Tibial nerve (tissue), 4 donors: ENCODE data around the gene ARHGEF17. TPM values are rescaled to one million over a fixed set of nuclear protein-coding genes. Genes with fewer than 3 reads are reported as not detected.

ENCODE experiments used
- DNase-seq, 2 donors: peaks; one replicate each; pipeline ENCODE4 v3.0.0-alpha.2; 2019; ENCODE audit warnings: low spot score in 2 of 2
- H3K27ac ChIP-seq, 4 donors: fragments of 200-600 bp; sonication (generic) in 3 of 4; one replicate each; pipeline ENCODE4 v1.5.1; 2017 to 2019; ENCODE audit warnings: mild to moderate bottlenecking in 1 of 4
- H3K27me3 ChIP-seq, 2 donors: fragments of 200-600 bp; sonication (generic) in 1 of 2; one replicate each; pipeline versions ENCODE4 v1.5.1 to v1.6.0; 2017 to 2019
- H3K36me3 ChIP-seq, 3 donors: fragments of 200-600 bp; sonication (generic); one replicate each; pipeline ENCODE4 v1.5.1; 2018 to 2019
- H3K4me1 ChIP-seq, 4 donors: fragments of 200-600 bp; sonication (generic) in 3 of 4; one replicate each; pipeline ENCODE4 v1.5.1; 2017 to 2019
- H3K4me3 ChIP-seq, 4 donors: fragments of 200-600 bp; sonication (generic) in 3 of 4; one replicate each; pipeline ENCODE4 v1.5.1; 2017 to 2019; ENCODE audit warnings: mild to moderate bottlenecking in 1 of 4, moderate library complexity in 1 of 4
- H3K9me3 ChIP-seq, 4 donors: fragments of 200-600 bp; sonication (generic) in 3 of 4; one replicate each; pipeline ENCODE4 v1.5.1; 2017 to 2019
- EP300 ChIP-seq, 2 donors: sonication (generic); formaldehyde crosslinking; IDR thresholded peaks; one replicate each; pipeline ENCODE4 v1.6.1; 2017; ENCODE audit warnings: antibody characterized with exemption in 2 of 2, mild to moderate bottlenecking in 1 of 2
- POLR2A ChIP-seq, 2 donors: fragments of 450-650 bp; IDR thresholded peaks; one replicate each; pipeline ENCODE4 v1.6.1; 2017; ENCODE audit warnings: antibody characterized with exemption in 2 of 2, mild to moderate bottlenecking in 2 of 2, moderate library complexity in 2 of 2
- WGBS, 2 donors: methylation state at CpG; one replicate each; pipeline ENCODE4 v1.1.5; 2018; 5-methylcytosine and 5-hydroxymethylcytosine counted together
- total RNA-seq, 4 donors: library from RNA; depleted of rRNA; stranded (reverse); fragments of >200 nt; gene quantifications; one replicate each; pipeline ENCODE4 v1.1.0, GENCODE V29; 2016
- TF ChIP-seq, protein P1 (sequence below), 5 experiments: fragments of 200-600 bp in 3 of 5; fragments of 450-650 bp in 2 of 5; sonication (generic) in 3 of 5; IDR thresholded peaks; one replicate each; pipeline ENCODE4 v1.5.1; 2016 to 2019; ENCODE audit warnings: antibody characterized with exemption in 5 of 5, mild to moderate bottlenecking in 3 of 5, moderate library complexity in 2 of 5

The ARHGEF17 gene
- total RNA-seq, 4 donors from 2014 or later, result 102 to 135 (median 112) TPM

DNA sequence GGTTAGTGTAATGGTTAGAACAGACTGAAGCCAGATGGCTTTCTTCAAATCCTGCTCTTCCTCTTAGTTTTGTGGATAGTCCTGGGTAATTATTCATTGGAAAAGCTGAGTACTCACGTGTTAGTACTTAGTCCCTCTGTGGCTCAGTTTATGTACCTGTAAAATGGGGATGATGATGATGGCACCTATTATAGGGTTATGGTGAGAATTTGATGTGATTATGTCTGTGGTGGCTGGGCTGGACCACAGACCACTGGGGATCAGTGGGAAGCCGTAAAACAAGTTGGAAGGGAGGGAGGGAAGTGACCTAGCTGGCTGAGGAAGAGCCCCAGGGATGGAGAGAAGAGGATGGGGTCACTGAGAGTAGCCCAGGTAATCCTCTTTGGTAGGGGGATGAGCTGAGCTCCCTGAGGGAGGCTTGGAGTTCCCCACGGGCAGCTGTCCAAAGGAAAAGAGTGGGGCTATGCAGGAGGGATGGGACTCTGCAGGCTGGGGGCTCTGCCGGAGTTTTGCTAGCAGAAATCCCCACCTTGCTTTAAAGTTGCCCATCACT lies 19.8 kb downstream of the ARHGEF17 start:
- Histone ChIP-seq H3K4me1 (peaks cover 10 to 98% (median 74%) of the 10 kb centered on the region in 4 donors), H3K4me3 (no peak overlapping the region), H3K9me3 (no peaks in the 10 kb centered on the region), H3K36me3 (no peaks in the 10 kb centered on the region), H3K27ac (peak overlapping the region in 2 of 4 donors; percentile 99), H3K27me3 (no peaks in the 10 kb centered on the region)
- WGBS, 2 donors, result 50 to 59% methylated on average over 4 of the region's 4 CpGs
- TF ChIP-seq POLR2A (IDR thresholded peaks at IDR 0.05) (no peak), EP300 (IDR thresholded peaks at IDR 0.05) (no peak)
- TF ChIP-seq, protein P1, sequence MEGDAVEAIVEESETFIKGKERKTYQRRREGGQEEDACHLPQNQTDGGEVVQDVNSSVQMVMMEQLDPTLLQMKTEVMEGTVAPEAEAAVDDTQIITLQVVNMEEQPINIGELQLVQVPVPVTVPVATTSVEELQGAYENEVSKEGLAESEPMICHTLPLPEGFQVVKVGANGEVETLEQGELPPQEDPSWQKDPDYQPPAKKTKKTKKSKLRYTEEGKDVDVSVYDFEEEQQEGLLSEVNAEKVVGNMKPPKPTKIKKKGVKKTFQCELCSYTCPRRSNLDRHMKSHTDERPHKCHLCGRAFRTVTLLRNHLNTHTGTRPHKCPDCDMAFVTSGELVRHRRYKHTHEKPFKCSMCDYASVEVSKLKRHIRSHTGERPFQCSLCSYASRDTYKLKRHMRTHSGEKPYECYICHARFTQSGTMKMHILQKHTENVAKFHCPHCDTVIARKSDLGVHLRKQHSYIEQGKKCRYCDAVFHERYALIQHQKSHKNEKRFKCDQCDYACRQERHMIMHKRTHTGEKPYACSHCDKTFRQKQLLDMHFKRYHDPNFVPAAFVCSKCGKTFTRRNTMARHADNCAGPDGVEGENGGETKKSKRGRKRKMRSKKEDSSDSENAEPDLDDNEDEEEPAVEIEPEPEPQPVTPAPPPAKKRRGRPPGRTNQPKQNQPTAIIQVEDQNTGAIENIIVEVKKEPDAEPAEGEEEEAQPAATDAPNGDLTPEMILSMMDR (IDR thresholded peaks at IDR 0.05), result no peak
- no peak for DNase-seq

DNA sequence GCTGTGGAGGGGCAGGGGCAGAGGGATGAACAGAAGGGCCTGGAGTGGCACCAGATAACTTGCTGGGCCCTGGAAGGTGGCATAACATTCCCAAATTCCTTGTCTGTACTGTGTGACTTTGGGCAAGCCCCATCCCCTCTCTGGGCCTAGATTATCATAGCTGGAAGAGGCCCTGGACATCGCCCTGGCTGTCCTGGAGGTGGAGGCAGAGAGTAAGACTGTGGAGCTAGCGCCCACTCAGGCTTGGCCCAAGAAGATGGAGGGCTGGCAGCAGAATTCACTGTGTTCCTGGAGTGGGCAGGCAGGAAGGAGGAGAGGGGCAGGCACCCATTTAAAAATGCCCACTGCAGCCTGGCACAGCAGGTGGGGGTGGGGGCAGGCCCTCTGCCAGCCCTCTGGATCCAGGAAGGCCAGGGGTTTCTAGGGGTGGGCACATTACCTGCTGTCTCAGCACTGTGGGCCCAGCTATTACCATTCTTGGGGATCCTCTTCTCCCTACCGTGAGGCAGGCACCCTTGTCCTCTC lies 22.6 kb downstream of the ARHGEF17 start:
- WGBS, 2 donors, result 39 to 53% methylated on average over 3 of the region's 3 CpGs
- Histone ChIP-seq H3K4me1 (peaks cover 3 to 98% (median 73%) of the 10 kb centered on the region in 4 donors), H3K27ac (peak overlapping the region; percentile 65 to 90 (median 81))

DNA sequence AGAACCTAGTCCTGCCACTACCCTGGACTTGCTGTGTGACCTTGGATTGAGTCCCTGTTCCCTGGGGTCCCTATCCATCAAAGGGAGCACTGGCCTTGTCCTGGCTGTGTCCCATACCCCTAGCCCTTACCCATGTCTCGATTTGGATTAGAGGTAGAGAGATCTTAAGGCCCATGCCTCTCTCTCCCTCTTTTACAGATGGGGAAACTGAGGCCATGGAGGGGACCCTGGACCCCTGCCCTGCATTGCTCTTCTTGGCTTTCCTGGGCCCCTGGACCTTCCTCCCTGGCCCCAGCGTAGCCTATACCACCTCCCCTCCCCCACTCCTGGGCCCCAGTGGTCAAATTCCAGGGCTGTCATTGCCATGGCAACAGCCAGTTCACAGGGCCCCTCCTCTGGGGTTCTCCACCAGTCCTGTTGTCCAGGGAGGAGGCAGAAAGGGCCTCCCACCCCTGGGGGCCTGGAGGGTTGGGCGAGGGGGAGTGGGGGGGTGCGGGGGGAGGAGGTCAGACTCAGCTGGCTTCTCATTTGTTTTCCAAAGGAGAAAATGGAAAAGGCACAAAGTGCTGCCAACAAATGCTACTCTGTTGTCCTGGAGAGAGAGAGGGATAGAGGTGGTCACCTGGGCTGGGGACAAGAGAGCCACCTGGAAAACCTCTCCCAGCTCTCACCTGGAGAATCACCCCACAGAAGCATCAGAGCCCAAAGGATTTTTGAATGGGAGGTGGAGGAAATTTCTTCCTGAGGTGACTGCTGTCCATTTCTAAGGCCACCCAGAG lies 23.3 kb downstream of the ARHGEF17 start:
- TF ChIP-seq EP300 (IDR thresholded peaks at IDR 0.05) (no peak), POLR2A (IDR thresholded peaks at IDR 0.05) (no peak)
- TF ChIP-seq, protein P1 (IDR thresholded peaks at IDR 0.05), result peak in 1 of 5 experiments; percentile 7
- 24 to 34% methylated on average over 2 to 4 of the region's 4 CpGs for WGBS, 2 donors
- peak overlapping the region; percentile 65 to 90 (median 81) for H3K27ac ChIP-seq
- H3K4me1 ChIP-seq, result peaks cover 3 to 94% (median 70%) of the 10 kb centered on the region in 4 donors
- DNase-seq, result no peak
- no peaks in the 10 kb centered on the region for H3K36me3 ChIP-seq
- H3K9me3 ChIP-seq, result no peaks in the 10 kb centered on the region
- no peak overlapping the region for H3K4me3 ChIP-seq
- no peaks in the 10 kb centered on the region for H3K27me3 ChIP-seq

More for the DNA sequence above, 22.6 kb downstream of the ARHGEF17 start:
- Histone ChIP-seq H3K36me3 (no peaks in the 10 kb centered on the region), H3K9me3 (no peaks in the 10 kb centered on the region), H3K27me3 (no peaks in the 10 kb centered on the region), H3K4me3 (no peak overlapping the region)
- no peak for TF ChIP-seq EP300 (IDR thresholded peaks at IDR 0.05)
- TF ChIP-seq, protein P1 (IDR thresholded peaks at IDR 0.05), result peak in 4 of 5 experiments; percentile 30 to 49 (median 30)
- DNase-seq, result no peak

- TF ChIP-seq, protein P1 (IDR thresholded peaks at IDR 0.05), result no peak
- no peak for TF ChIP-seq EP300 (IDR thresholded peaks at IDR 0.05)
- TF ChIP-seq POLR2A (IDR thresholded peaks at IDR 0.05), result no peak
- H3K9me3 ChIP-seq, result no peaks in the 10 kb centered on the region
- 65 to 85% methylated on average over 11 of the region's 11 CpGs for WGBS, 2 donors
- peaks cover 3 to 87% (median 65%) of the 10 kb centered on the region in 4 donors for H3K4me1 ChIP-seq
- H3K4me3 ChIP-seq, result no peak overlapping the region
- DNase-seq, result no peak
- no peaks in the 10 kb centered on the region for H3K36me3 ChIP-seq
- no peaks in the 10 kb centered on the region for H3K27me3 ChIP-seq
- peak overlapping the region in 3 of 4 donors; percentile 53 to 90 (median 87) for H3K27ac ChIP-seq
Measured at GRCh38 chr11:73333173-73333572, 25.1 kb downstream of the ARHGEF17 start.
